Kidney (tissue), 14 donors: ENCODE results near the gene CPED1. TPM values are rescaled to one million over a fixed set of nuclear protein-coding genes. Genes with fewer than 3 reads are reported as not detected.
A peak's percentile ranks its signal among the peaks of the same experiment; 100 is the strongest.

Source experiments
- DNase-seq, 5 donors: peaks; one replicate each; pipeline ENCODE4 v3.0.0-alpha.2; 2013 to 2020
- FAIRE-seq: peaks from 2 replicates; lab custom pipeline; 2012; peaks lifted over from hg19 to GRCh38; lab: Jason Lieb, UNC
- H3K27ac ChIP-seq, 2 donors: one replicate each; pipeline ENCODE4 v1.7.0; 2013; ENCODE audit warnings: low read depth in 2 of 2, low read length in 2 of 2, inconsistent platforms in 1 of 2
- H3K27me3 ChIP-seq: one replicate; pipeline ENCODE4 v1.7.1; 2013; ENCODE audit warnings: low read length, inconsistent platforms; ENCODE audit not compliant: control insufficient read depth, insufficient read depth
- H3K36me3 ChIP-seq, 3 donors: one replicate each; pipeline versions ENCODE4 v1.7.0 to v1.7.1; 2013; ENCODE audit warnings: low read length in 3 of 3, control low read depth in 1 of 3, inconsistent platforms in 1 of 3; ENCODE audit not compliant: insufficient read depth in 3 of 3, control insufficient read depth in 2 of 3
- H3K4me1 ChIP-seq, 3 donors: one replicate each; pipeline versions ENCODE4 v1.7.0 to v1.7.1; 2013; ENCODE audit warnings: low read length in 3 of 3, inconsistent platforms in 1 of 3, low read depth in 1 of 3; ENCODE audit not compliant: control insufficient read depth in 2 of 3, insufficient read depth in 2 of 3
- H3K4me3 ChIP-seq, 3 donors: one replicate each; pipeline versions ENCODE4 v1.7.0 to v1.8.1; 2013; ENCODE audit warnings: low read length in 3 of 3, control low read depth in 1 of 3, inconsistent platforms in 1 of 3
- H3K9ac ChIP-seq, 3 donors: one replicate each; pipeline versions ENCODE4 v1.7.0 to v1.7.1; 2013; ENCODE audit warnings: low read length in 3 of 3, control low read depth in 1 of 3, inconsistent platforms in 1 of 3
- H3K9me3 ChIP-seq, 3 donors: one replicate each; pipeline versions ENCODE4 v1.7.0 to v1.7.1; 2013; ENCODE audit warnings: low read length in 3 of 3, control low read depth in 1 of 3, inconsistent platforms in 1 of 3; ENCODE audit not compliant: control insufficient read depth in 2 of 3, insufficient read depth in 1 of 3
- CTCF ChIP-seq: IDR thresholded peaks from 3 replicates; pipeline ENCODE4 v1.5.1; 2012; ENCODE audit warnings: mild to moderate bottlenecking, moderate library complexity, borderline replicate concordance; ENCODE audit not compliant: insufficient read depth; ENCODE audit errors: extremely low read depth
- intact Hi-C: fragments of 100-400 bp; cut with DNase I; formaldehyde crosslinking; loops from one replicate; pipeline ENCODE4 v1.11.1; 2022
- polyA plus RNA-seq: library from polyadenylated mRNA; stranded (reverse); fragments of 350-450 nt; fragmentation: Illumina TruSeq; extraction: RNeasy Lipid Tissue Mini Kit (QIAGEN cat#74804); gene quantifications from one replicate; pipeline ENCODE4 v1.2.3, GENCODE V29; 2014; ENCODE audit warnings: low read depth, low replicate concordance; ENCODE audit not compliant: insufficient read depth
- total RNA-seq: library from RNA; stranded (reverse); fragmentation: NEBNext Ultra II Directional; extraction: Animal tissue kit (Norgen Biotek cat#: 25700); gene quantifications from one replicate; pipeline ENCODE4 v1.2.1, GENCODE V29; 2021
- donor health status: control.
- donor health status: control.
- donor health status: control.
- donor health status: control.
- donor health status: control.
- donor health status: DM: yes; HTN: yes; CAD: no.
- donor health status: Normal renal cell carcinoma (clear cell type).

CPED1 gene
- total and polyA plus RNA-seq, 2 donors from 2014 or later: 2.9 to 16.9 TPM

- no peaks in the 10 kb centered on the region for H3K36me3 ChIP-seq
- H3K27ac ChIP-seq: no peak overlapping the region
- no peaks in the 10 kb centered on the region for H3K27me3 ChIP-seq
- H3K9me3 ChIP-seq: no peaks in the 10 kb centered on the region
- H3K4me1 ChIP-seq: no peaks in the 10 kb centered on the region
- intact Hi-C loops: no loop called here
- no peak overlapping the region for H3K4me3 ChIP-seq
- TF ChIP-seq CTCF: no peak
- H3K9ac ChIP-seq: no peak overlapping the region
- no peak for FAIRE-seq
- no peak for DNase-seq
Observed at GRCh38 chr7:121280656-121281055, 292.1 kb downstream of the CPED1 start.

GRCh38 chr7:121282129-121282528, 293.6 kb downstream of the CPED1 start:
- Histone ChIP-seq H3K27ac (no peak overlapping the region), H3K9ac (no peak overlapping the region), H3K36me3 (no peaks in the 10 kb centered on the region), H3K9me3 (no peaks in the 10 kb centered on the region), H3K27me3 (no peaks in the 10 kb centered on the region), H3K4me1 (no peaks in the 10 kb centered on the region), H3K4me3 (no peak overlapping the region)
- DNase-seq (peak in 1 of 5 donors; percentile 19), FAIRE-seq (no peak)
- intact Hi-C loops: no loop called here
- no peak for TF ChIP-seq CTCF

- Histone ChIP-seq H3K4me3 (no peak overlapping the region), H3K36me3 (no peaks in the 10 kb centered on the region), H3K9ac (no peak overlapping the region), H3K27me3 (no peaks in the 10 kb centered on the region), H3K9me3 (no peaks in the 10 kb centered on the region), H3K4me1 (no peaks in the 10 kb centered on the region), H3K27ac (no peak overlapping the region)
- TF ChIP-seq CTCF: no peak
- FAIRE-seq (no peak), DNase-seq (no peak)
- intact Hi-C loops: no loop called here
Observed at GRCh38 chr7:121285066-121285667, 296.7 kb downstream of the CPED1 start.

GRCh38 chr7:121286186-121286585, 297.7 kb downstream of the CPED1 start:
- FAIRE-seq (no peak), DNase-seq (no peak)
- no peaks in the 10 kb centered on the region for H3K9me3 ChIP-seq
- H3K27me3 ChIP-seq: no peaks in the 10 kb centered on the region
- no peak for TF ChIP-seq CTCF
- no peak overlapping the region for H3K4me3 ChIP-seq
- intact Hi-C loops: no loop called here
- H3K27ac ChIP-seq: no peak overlapping the region
- no peaks in the 10 kb centered on the region for H3K4me1 ChIP-seq
- no peaks in the 10 kb centered on the region for H3K36me3 ChIP-seq
- no peak overlapping the region for H3K9ac ChIP-seq
